NCI-H526 treated with DMSO at 0.1 percent for 48 hours (cell line): ENCODE measurements around the gene SNTB2.
"Not testable (repeated sequence)": the region's sequence is repeated elsewhere in the genome, so short reads cannot be mapped to it uniquely, and the experiment has no call there.

Source experiments
- DNase-seq: peaks from one replicate; lab custom pipeline; 2025; lab: John Stamatoyannopoulos, UW

Gene SNTB2

DNA sequence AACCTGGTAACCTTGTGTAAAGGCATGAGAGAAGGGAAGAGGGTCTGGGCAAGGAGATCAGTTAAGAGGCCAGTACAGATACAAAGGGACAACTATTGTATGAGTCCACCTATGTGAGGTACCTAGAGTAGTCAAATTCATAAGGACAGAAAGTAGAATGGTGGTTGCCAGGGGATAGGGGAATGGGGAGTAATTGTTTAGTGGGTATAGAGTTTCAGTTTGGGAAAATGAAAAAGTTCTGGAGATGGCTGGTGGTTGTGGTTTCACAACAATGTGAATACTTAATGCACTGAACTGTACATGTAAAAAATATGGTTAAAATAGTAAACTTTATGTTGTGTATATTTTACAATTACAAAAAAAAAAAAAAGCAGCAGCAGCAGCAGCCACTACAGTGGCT lies 49.4 kb downstream of the SNTB2 start:
- no peak for DNase-seq

DNA sequence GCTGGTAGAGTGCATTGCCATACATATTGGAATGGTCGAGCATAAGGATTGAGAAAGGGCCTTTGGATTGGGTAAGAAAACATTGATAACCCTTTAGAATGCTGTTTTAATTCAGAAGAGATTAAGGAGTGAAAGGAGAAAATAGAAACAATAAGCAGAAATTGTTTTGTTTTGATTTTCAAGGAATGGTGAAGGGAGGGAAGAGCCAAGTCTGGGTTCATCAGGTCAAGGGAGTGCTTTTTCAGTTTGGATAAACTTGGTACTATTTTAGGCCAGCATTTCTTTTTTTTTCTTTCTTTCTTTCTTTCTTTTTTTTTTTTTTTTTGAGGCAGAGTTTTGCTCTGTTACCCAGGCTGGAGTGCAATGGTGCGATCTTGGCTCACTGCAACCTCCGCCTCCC lies 50.3 kb downstream of the SNTB2 start:
- DNase-seq: no peak

DNA sequence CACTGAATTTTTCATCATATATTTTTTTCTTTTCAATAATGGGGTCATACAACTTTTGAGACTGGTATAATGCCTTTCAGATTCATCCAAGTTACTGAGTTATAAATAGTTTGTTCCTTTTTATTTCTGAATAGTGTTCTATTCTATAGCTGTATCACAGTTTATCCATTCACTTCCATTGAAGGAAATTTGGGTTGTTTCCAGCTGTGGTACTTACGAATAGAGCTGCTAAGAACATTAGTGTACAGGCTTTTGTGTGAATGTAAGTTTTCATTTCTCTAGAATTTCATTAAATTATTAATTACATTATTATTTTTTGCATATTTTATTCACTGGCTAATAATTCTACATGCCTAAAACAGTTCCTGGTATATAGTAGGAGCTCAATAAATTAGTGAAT lies 52.9 kb downstream of the SNTB2 start:
- DNase-seq: no peak

DNA sequence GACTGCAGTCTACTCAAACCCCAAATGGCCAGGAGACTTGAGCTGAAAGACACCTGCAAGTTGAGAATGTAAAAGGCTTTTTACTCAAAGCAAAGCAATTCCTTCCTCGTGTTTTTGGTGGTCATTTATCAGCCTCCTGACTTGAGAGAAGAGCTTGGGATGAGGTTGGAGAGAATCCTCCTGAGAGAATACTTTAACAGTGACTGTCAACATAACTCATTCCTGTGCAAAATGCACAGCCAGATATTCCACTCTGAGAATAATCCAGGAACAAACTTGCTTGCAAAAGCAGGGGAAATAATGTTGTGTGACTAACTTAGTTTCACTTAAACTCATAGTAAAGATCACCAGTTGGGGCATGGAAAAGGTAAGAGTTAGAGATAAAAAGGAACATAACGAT lies 53.4 kb downstream of the SNTB2 start:
- no peak for DNase-seq

DNA sequence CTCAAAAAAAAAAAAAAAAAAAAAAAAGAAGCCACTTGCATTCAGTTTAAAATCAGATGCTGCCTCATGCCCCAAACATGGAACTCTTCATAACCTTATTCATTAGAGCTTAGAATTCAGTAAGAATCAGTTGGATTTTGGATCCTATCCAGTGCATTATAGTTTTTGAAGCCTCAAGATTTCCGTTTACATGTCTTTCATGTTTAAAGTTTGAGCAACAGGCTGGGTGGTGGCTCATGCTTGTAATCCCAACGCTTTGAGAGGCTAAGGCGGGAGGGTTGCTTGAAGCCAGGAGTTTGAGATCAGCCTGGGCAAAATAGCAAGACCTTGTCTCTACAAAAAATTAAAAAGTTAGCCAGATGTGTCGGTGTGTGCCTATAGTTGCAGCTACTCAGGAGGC lies 55.0 kb downstream of the SNTB2 start:
- DNase-seq: no peak

DNA sequence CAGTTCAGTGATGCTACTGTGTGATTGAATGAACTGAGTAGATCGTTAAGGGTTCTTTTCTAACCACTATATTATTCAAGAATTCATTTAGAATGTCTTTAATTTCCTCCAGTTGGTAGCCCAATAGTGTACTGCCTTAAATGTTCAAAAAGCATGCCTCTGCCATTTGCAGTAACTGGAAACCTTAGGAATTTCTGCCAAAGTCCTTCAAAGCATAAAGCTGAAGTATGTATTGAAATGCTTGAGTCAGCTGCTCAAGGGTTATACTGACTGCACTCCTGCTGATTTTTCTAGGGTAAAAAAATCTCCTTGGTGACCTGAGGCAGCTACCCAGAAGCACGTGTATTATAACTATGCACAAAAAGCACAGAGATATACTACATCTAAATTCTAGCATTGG lies 56.5 kb downstream of the SNTB2 start:
- DNase-seq: no peak

DNA sequence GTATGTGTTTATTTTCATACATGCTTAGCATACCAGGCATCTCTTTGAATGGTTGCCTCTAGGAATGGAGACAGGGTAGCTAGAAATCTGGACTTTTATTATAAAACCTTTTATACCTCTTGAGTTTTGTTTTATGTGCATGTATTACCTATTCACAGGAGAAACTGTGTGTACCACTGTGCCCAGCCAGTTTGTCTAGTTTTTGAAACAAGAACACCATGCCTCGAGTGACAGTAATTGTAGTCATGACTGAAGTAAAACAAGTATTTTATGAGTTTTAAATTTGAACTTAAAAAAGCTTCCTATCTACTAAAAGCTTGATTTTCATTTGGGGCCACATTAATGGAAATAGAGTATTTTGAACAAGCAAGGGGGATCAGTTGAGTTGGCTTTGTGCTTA lies 57.4 kb downstream of the SNTB2 start:
- no peak for DNase-seq

DNA sequence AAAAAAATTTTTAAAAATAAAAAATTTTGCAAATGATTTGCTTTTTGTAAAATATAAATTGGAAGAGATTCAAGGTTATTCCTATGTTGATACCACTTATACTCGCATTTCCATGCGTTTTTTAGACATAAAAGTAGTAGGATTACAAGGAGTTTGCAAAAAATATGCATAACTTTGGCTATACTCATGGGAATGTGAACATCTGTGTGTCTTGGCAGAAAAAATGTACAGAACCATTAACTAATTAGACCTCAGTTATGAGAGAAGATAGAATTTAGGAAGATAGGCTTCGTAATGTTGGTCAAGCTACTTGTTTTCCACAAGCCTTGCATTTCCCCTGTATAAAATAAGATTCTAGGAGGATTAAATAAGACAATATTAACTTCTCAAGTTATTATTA lies 63.1 kb downstream of the SNTB2 start:
- no peak for DNase-seq

DNA sequence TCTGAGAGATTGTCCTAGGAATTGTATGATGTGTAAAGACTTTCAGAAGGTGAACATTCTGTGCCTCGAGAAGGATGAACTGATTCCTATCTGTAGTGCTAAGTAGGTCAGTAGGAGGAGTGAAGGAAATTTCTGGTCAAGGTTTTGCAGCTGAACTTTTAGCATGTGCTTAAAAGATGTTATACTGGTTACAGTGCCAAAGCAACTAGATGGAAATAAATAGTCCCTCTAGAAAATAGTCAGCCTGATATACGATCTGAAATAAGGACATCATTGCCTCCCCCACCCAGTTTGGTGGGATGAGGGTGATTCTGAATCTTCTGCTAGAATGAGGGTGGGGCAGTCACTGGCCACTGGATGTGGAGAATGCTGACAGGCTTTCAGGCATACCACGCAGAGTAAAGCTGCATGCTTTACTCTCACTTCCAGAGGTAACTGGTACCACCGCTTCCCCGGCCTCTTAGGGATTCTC lies 66.9 kb downstream of the SNTB2 start:
- DNase-seq: no peak

DNA sequence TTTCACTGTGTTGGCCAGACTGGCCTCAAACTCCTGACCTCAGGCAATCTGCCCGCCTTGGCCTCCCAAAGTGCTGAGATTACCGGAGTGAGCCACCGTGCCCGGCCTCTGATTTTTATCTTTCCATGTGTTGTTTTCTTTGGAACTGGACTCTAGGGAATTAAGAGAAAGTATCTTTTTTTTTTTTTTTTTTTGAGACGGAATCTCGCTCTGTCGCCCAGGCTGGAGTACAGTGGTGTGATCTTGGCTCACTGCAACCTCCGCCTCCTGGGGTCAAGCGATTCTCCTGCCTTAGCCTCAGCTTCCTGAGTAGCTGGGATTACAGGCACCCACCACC lies 72.4 kb downstream of the SNTB2 start:
- not testable (repeated sequence) for DNase-seq

DNA sequence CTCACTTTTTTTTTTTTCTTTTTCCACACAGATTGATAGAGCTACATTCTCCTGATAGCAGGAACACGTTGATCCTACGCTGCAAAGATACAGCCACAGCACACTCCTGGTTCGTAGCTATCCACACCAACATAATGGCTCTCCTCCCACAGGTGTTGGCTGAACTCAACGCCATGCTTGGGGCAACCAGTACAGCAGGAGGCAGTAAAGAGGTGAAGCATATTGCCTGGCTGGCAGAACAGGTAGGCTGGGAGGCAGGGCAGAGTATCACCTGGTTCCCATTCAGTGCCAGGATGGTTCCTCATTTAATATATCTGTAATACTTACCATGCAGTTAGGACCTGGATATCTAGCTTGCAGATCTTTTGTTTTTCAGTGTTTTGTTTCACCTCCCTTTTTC lies 73.1 kb downstream of the SNTB2 start:
- no peak for DNase-seq

DNA sequence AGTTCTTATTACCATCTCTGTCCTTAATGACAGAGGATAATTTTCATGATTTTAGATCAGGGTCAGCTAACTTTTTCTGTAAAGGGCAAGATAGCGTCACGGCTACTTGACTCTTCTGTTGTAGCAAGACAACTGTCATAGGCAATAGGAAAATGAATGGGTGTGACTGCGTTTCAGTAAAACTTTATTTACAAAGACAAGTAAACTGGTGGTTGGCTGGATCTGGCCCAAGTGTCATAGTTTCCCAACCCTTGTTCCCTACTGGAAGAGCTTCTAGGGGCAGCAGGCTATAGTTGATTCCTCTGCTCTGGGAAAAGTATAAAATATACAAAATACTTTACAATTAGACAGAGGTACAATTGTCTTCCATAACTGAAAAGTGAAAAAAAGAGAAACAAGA lies 73.5 kb downstream of the SNTB2 start:
- no peak for DNase-seq

DNA sequence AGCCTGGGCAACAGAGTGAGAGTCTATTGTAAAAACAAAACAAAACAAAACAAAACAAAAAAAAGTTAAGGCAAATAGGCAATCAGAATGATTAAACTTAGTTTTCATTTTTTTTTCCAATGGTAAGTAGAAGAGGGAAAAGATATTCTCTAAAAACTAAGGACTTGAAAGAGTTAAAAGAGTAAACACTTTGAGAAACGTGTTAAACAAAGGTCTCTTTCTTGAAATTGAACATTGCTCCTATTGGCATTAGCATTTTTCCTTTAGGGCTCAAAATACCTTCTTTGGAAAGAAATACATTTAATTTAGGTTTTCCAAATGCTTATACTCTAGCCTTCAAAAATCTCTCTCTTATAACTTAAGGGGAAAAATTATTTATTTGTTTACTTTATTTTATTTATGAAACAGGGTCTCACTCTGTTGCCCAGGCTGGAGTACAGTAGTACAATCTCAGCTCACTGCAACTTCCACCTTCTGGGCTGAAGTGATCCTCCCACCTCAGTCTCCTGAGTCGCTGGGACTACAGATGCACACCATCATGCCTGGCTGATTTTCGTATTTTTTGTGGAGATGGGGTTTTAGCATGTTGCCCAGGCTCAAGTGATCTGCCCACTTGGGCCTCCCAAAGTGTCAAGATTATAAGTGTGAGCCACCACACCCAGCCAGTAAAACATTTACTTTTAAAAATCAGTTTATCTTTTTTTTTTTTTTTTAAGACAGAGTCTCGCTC lies 79.5 kb downstream of the SNTB2 start:
- no peak for DNase-seq

DNA sequence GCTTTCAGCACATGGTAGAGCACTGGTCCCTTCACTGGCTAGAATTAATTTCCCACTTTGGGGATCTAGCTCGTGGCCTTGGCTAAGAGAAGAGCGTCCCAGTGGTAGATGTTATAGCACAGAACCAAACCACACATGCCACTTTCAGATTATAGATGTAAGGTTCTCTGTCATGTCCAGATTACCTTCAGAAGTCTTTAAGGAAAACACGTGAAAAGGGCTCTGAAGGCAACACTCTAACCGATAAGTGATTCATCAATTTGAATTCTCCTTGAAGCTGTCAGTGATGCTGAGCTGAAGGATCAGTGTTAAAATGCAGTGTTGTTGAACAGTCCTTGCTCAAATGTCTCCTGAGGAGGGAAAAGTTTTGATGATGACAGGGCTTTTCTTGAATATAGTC lies 80.7 kb downstream of the SNTB2 start:
- no peak for DNase-seq

DNA sequence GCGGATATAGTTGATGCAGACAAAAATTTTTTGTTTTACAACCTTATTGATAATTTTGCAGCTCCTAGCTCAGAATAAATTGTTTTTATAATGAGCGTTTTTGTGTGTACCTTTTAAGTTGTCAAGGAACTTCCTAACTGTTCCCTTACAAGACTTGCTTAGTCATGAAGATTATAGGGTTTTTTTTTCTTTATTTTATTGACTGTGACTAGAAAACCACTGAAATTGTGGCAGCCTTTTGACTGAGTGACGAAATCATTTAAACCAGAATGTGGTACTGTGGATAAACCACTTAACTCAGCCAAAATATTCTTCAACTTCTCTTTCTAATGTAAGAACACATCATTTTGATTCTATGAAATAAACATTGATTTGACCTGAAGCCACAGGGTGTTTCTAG lies 83.4 kb downstream of the SNTB2 start:
- no peak for DNase-seq

DNA sequence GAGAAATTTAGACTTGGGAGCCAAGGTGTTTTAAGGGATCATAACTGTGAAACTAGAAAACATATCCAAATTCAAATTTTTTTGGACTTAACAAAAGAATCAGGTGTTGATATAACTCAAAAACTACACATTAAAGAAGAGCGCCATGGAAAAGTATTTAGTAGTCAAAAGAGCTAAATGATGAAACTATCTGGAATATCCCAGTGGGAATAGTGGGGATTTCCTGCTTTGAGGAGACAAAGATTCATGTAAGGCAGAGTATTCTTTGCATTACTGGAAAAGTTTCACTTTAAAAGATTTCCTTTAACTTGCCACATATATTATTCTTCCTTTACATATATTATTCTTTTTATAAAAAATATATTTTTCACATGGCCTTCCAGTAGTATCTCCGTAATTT lies 83.9 kb downstream of the SNTB2 start:
- DNase-seq: no peak

DNA sequence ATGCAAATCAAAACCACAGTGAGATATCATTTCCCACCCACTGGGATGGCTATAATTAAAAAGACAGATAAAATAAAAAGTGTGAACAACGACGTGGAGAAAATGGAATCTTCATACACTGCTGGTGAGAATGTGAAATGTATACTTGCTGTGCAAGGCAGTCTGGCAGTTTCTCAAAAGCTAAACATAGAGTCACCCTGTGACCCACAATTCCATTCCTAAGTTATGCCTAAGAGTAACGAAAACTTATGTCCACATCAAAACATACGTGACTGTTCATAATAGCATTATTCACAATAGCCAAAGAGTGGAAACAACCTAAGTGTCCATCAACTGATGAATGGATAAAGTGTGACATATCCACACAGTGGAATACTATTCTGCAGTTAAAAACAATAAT lies 86.0 kb downstream of the SNTB2 start:
- DNase-seq: no peak

DNA sequence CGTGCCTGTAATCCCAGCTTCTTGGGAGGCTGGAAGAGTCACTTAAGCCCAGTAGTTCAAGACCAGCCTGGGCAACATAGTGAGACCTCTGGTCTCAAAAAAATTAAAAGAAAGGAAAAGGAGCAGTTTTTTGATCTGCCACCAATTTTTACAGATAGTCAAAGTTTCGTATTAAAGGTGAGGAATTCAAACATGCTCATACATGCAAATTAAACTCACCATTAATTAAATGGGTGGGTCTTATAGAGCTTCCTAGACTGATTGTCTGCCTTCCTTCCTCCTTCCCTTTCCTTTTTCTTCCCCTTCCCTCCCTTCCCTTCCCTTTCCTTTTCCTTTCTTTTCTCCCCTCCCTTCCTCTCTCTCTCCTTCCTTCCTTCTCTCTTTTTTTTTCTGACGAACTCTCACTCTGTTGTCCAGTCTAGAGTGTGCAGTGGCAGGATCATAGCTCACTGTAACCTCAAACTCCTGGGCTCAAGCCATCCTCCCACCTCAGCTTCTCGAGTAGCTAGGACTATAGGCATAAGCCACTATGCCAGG lies 87.8 kb downstream of the SNTB2 start:
- no peak for DNase-seq

DNA sequence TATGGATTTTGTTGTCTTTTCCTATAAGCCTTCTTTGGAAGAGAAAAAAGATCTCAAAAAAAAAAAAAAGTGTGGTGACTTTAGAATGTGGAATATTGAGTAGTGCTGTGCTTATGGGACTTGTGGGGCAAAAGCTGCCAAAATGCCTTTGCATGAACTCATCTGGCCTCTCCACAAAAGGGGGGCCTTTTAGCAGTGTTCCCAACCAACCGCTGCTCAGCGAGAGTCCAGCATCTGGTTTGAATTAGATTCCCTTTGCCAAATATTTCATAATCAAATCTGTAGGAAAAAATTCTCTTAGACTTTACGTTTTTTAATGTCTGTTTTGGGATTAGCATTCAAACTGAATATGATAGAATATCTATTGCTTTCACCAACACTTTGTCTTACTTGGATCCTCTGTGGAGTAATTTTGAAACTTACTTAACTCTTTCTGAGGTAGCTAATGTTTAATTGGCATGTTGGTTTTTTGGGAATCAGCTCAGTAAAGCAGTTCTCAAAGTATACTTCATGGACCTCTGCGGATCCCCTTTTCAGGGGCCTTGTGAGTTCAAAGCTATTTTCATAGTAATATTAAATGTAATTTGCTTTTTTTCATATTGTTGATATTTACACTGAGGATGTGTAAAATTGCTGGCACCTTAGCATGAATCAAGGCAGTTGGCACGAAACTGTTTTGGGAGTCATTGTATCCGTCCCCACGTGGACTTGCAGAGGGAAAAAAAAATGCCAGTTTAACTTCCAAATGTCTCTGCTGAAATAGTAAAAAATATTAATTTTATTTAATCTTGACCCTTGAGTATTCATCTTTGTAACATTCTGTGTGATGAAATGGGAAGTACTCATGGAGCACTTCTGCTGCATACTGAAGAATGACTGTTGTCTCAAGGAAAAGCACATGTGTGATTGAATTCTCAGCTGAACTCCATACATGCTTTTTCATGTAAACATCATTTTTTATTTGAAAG lies 89.5 kb downstream of the SNTB2 start:
- DNase-seq: no peak

DNA sequence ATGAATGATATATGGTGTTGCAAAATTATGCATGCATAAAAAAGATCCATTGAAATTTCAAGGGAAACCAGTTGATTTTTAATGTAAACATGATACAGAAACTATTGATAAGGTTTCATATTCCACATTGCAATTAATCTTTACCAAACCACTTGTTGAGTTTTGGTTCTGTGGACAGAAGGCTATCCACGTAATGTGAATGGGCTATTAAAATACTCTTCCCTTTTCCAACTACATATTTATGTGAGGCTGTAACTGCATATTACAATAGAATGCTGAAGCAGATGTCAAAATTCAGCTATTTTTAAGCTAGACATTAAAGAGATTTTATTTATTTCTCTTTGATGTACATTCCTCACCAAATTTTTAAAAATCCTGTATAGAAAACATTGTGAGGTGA lies 90.4 kb downstream of the SNTB2 start:
- no peak for DNase-seq

DNA sequence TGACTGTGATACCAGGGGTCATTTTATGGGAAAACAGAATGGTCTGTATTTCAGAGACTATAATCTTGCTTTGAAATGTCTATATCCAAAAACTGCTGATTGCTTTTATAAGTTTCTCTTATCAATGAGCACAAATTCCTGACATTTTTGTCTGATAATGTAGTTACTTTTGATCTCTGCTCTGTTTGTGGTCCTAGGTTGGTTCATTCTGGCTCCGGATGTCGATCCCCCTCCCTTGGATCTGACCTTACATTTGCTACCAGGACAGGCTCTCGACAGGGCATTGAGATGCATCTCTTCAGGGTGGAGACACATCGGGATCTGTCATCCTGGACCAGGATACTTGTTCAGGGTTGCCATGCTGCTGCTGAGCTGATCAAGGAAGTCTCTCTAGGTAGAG lies 96.9 kb downstream of the SNTB2 start:
- no peak for DNase-seq

DNA sequence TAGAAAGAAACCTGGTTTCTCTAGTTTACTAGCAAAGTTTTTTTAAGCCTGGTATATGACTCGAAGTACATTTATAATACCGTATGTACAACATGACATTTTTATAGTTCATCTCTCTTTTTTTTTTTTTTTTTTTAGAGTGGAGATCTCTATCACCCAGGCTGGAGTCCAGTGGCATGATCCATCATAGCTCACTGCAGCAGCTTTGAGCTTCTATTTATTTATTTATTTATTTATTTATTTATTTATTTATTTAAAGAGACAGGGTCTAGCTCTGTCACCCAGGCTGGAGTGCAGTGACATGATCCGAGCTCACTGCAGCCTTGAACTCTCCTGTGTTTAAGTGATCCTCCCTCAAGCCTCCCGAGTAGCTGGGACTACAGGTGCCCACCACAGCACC lies 98.3 kb downstream of the SNTB2 start:
- no peak for DNase-seq
